Mucosa of rectum (tissue), 2 donors: ENCODE data around the gene RBM6.
"Not testable (repeated sequence)": the region's sequence is repeated elsewhere in the genome, so short reads cannot be mapped to it uniquely, and the experiment has no call there.

ENCODE experiments used
- H3K27ac ChIP-seq, 2 donors: one replicate each; pipeline ENCODE4 v1.7.0; 2013; ENCODE audit warnings: inconsistent platforms in 2 of 2, low read depth in 2 of 2, low read length in 2 of 2
- H3K27me3 ChIP-seq, 2 donors: one replicate each; pipeline ENCODE4 v1.7.0; 2013; ENCODE audit warnings: low read length in 2 of 2; ENCODE audit not compliant: control insufficient read depth in 2 of 2, insufficient read depth in 2 of 2
- H3K36me3 ChIP-seq, 2 donors: one replicate each; pipeline ENCODE4 v1.7.0; 2013; ENCODE audit warnings: low read length in 2 of 2; ENCODE audit not compliant: control insufficient read depth in 2 of 2, insufficient read depth in 2 of 2
- H3K4me1 ChIP-seq, 2 donors: one replicate each; pipeline ENCODE4 v1.7.0; 2013; ENCODE audit warnings: low read length in 2 of 2, mild to moderate bottlenecking in 1 of 2; ENCODE audit not compliant: control insufficient read depth in 2 of 2, insufficient read depth in 2 of 2
- H3K4me3 ChIP-seq, 2 donors: one replicate each; pipeline ENCODE4 v1.7.0; 2013; ENCODE audit warnings: low read length in 2 of 2
- H3K9ac ChIP-seq, 2 donors: one replicate each; pipeline ENCODE4 v1.7.0; 2013; ENCODE audit warnings: low read length in 2 of 2, low read depth in 1 of 2, mild to moderate bottlenecking in 1 of 2
- H3K9me3 ChIP-seq, 2 donors: one replicate each; pipeline ENCODE4 v1.7.0; 2013; ENCODE audit warnings: low read length in 2 of 2; ENCODE audit not compliant: control insufficient read depth in 2 of 2
- donor health status: healthy.
- donor health status: Normal muscosa, but diverticular disease.

Gene RBM6

GRCh38 chr3:50078622-50079021 is 138.7 kb downstream of the RBM6 start:
- Histone ChIP-seq H3K27me3 (no peaks in the 10 kb centered on the region), H3K9ac (no peak overlapping the region), H3K9me3 (no peaks in the 10 kb centered on the region), H3K27ac (no peak overlapping the region), H3K4me1 (no peaks in the 10 kb centered on the region), H3K36me3 (peaks cover 7 to 17% of the 10 kb centered on the region in 2 donors), H3K4me3 (no peak overlapping the region)

- not testable (repeated sequence) for H3K4me1 ChIP-seq, H3K9me3 ChIP-seq, H3K9ac ChIP-seq, H3K36me3 ChIP-seq, H3K4me3 ChIP-seq, H3K27me3 ChIP-seq, H3K27ac ChIP-seq
These were observed 145.0 kb downstream of the RBM6 start for GRCh38 chr3:50084951-50085350.

- Histone ChIP-seq H3K4me3 (peak within 1 kb of the TSS; percentile 93 to 99), H3K27me3 (no peaks in the 10 kb centered on the region), H3K4me1 (peaks cover 5 to 13% of the 10 kb centered on the region in 2 donors), H3K36me3 (peaks cover 29 to 30% of the 10 kb centered on the region in 2 donors), H3K9ac (peak within 1 kb of the TSS; percentile 99), H3K27ac (peak within 1 kb of the TSS; percentile 90 to 95), H3K9me3 (no peaks in the 10 kb centered on the region)
These were observed 149.0 kb downstream of the RBM6 start, which contains the start of gene RBM5 for GRCh38 chr3:50088725-50089608. Gene RBM5, plus strand, starts transcription at chr3:50088919. Its CDS starts 1,516 bp downstream, at chr3:50090435.

GRCh38 chr3:50089609-50089945 is 149.6 kb downstream of the RBM6 start:
- no peaks in the 10 kb centered on the region for H3K27me3 ChIP-seq
- H3K4me3 ChIP-seq = peak overlapping the region; percentile 93 to 99
- H3K27ac ChIP-seq = peak overlapping the region; percentile 90 to 95
- peaks cover 5 to 13% of the 10 kb centered on the region in 2 donors for H3K4me1 ChIP-seq
- peak overlapping the region; percentile 99 for H3K9ac ChIP-seq
- H3K36me3 ChIP-seq = peaks cover 34 to 35% of the 10 kb centered on the region in 2 donors
- no peaks in the 10 kb centered on the region for H3K9me3 ChIP-seq

GRCh38 chr3:50090984-50091383 is 151.0 kb downstream of the RBM6 start:
- H3K27ac ChIP-seq = no peak overlapping the region
- peaks cover 5 to 17% of the 10 kb centered on the region in 2 donors for H3K4me1 ChIP-seq
- peak overlapping the region in 1 of 2 donors; percentile 26 for H3K4me3 ChIP-seq
- H3K27me3 ChIP-seq = no peaks in the 10 kb centered on the region
- no peak overlapping the region for H3K9ac ChIP-seq
- H3K36me3 ChIP-seq = peaks cover 47 to 49% of the 10 kb centered on the region in 2 donors
- no peaks in the 10 kb centered on the region for H3K9me3 ChIP-seq

- Histone ChIP-seq H3K4me3 (no peak overlapping the region), H3K9ac (no peak overlapping the region), H3K4me1 (peaks cover 0 to 12% of the 10 kb centered on the region in 2 donors), H3K27ac (no peak overlapping the region), H3K27me3 (no peaks in the 10 kb centered on the region), H3K36me3 (peaks cover 73 to 86% of the 10 kb centered on the region in 2 donors), H3K9me3 (no peaks in the 10 kb centered on the region)
These were observed 155.5 kb downstream of the RBM6 start for GRCh38 chr3:50095352-50095998.

GRCh38 chr3:50100386-50100785 is 160.4 kb downstream of the RBM6 start:
- no peaks in the 10 kb centered on the region for H3K27me3 ChIP-seq
- H3K9me3 ChIP-seq = no peaks in the 10 kb centered on the region
- peaks cover 82 to 93% of the 10 kb centered on the region in 2 donors for H3K36me3 ChIP-seq
- no peak overlapping the region for H3K9ac ChIP-seq
- no peak overlapping the region for H3K4me3 ChIP-seq
- H3K4me1 ChIP-seq = peaks cover 0 to 2% of the 10 kb centered on the region in 2 donors
- no peak overlapping the region for H3K27ac ChIP-seq

- Histone ChIP-seq H3K4me1 (no peaks in the 10 kb centered on the region), H3K9me3 (no peaks in the 10 kb centered on the region), H3K27ac (no peak overlapping the region), H3K27me3 (no peaks in the 10 kb centered on the region), H3K4me3 (no peak overlapping the region), H3K36me3 (peaks cover 81 to 90% of the 10 kb centered on the region in 2 donors), H3K9ac (no peak overlapping the region)
These were observed 161.3 kb downstream of the RBM6 start for GRCh38 chr3:50100956-50101845.

- no peaks in the 10 kb centered on the region for H3K9me3 ChIP-seq
These were observed 162.6 kb downstream of the RBM6 start for GRCh38 chr3:50102558-50102957.

More at GRCh38 chr3:50102558-50102957, 162.6 kb downstream of the RBM6 start:
- H3K9ac ChIP-seq = no peak overlapping the region
- no peak overlapping the region for H3K4me3 ChIP-seq
- no peaks in the 10 kb centered on the region for H3K4me1 ChIP-seq
- H3K27me3 ChIP-seq = no peaks in the 10 kb centered on the region
- H3K27ac ChIP-seq = no peak overlapping the region
- H3K36me3 ChIP-seq = peaks cover 87 to 91% of the 10 kb centered on the region in 2 donors
